Type B pancreatic cell (in vitro differentiated cells): Measurements from ENCODE around the gene QSOX1. TPM values are rescaled to one million over a fixed set of nuclear protein-coding genes. Genes with fewer than 3 reads are reported as not detected.

Experiments used
- total RNA-seq: library from RNA; stranded (reverse); gene quantifications from 2 replicates; pipeline ENCODE4 v1.2.1, GENCODE V29; 2021; ENCODE audit warnings: low replicate concordance

QSOX1 gene
- total RNA-seq, 1 donor from 2014 or later = 96.0 TPM

Other genes starting within 250 kb of the QSOX1 start
- 41.3 and 41.5 TPM in 2 replicates for gene CEP350, start 200.1 kb upstream of the QSOX1 start, total RNA-seq
- 0.22 and 0.38 TPM in 2 replicates for gene LHX4, start 75.4 kb downstream of the QSOX1 start, total RNA-seq